Measurements from ENCODE around the gene ANP32E.
"Not testable (repeated sequence)": the region's sequence is repeated elsewhere in the genome, so short reads cannot be mapped to it uniquely, and the experiment has no call there.

The ANP32E gene

GRCh38 chr1:150213170-150214098 is 22.5 kb downstream of the ANP32E start:
- DNase-seq (ENCODE audit: low spot score) = peak; percentile 98

GRCh38 chr1:150212070-150212469 is 23.8 kb downstream of the ANP32E start:
- no peak for DNase-seq (ENCODE audit: low spot score)

- no peak for DNase-seq (ENCODE audit: low spot score)
Observed at GRCh38 chr1:150210706-150211105, 25.2 kb downstream of the ANP32E start.

GRCh38 chr1:150210091-150210490 is 25.8 kb downstream of the ANP32E start:
- DNase-seq (ENCODE audit: low spot score) = no peak

GRCh38 chr1:150208460-150208859 is 27.5 kb downstream of the ANP32E start:
- DNase-seq (ENCODE audit: low spot score) = not testable (repeated sequence)

- no peak for DNase-seq (ENCODE audit: low spot score)
Observed at GRCh38 chr1:150207281-150207971, 28.5 kb downstream of the ANP32E start.

- no peak for DNase-seq (ENCODE audit: low spot score)
Observed at GRCh38 chr1:150196417-150196816, 39.5 kb downstream of the ANP32E start.

- peak; percentile 22 for DNase-seq (ENCODE audit: low spot score)
Observed at GRCh38 chr1:150194381-150195031, 41.4 kb downstream of the ANP32E start.

GRCh38 chr1:150192012-150192411 is 43.9 kb downstream of the ANP32E start:
- DNase-seq (ENCODE audit: low spot score) = peak; percentile 65

- no peak for DNase-seq (ENCODE audit: low spot score)
Observed at GRCh38 chr1:150187560-150187931, 48.4 kb downstream of the ANP32E start.

GRCh38 chr1:150186789-150187559 is 48.9 kb downstream of the ANP32E start:
- DNase-seq (ENCODE audit: low spot score) = peak; percentile 53

GRCh38 chr1:150186438-150186788 is 49.5 kb downstream of the ANP32E start:
- not testable (repeated sequence) for DNase-seq (ENCODE audit: low spot score)

- DNase-seq (ENCODE audit: low spot score) = no peak
Observed at GRCh38 chr1:150185481-150185880, 50.4 kb downstream of the ANP32E start.

- no peak for DNase-seq (ENCODE audit: low spot score)
Observed at GRCh38 chr1:150183061-150183460, 52.9 kb downstream of the ANP32E start.

- no peak for DNase-seq (ENCODE audit: low spot score)
Observed at GRCh38 chr1:150182247-150182646, 53.7 kb downstream of the ANP32E start.

- DNase-seq (ENCODE audit: low spot score) = no peak
Observed at GRCh38 chr1:150180474-150180873, 55.4 kb downstream of the ANP32E start.

GRCh38 chr1:150179867-150180266 is 56.0 kb downstream of the ANP32E start:
- DNase-seq (ENCODE audit: low spot score) = no peak

GRCh38 chr1:150178548-150178947 is 57.4 kb downstream of the ANP32E start:
- DNase-seq (ENCODE audit: low spot score) = no peak

- DNase-seq (ENCODE audit: low spot score) = no peak
Observed at GRCh38 chr1:150176593-150176992, 59.3 kb downstream of the ANP32E start.

GRCh38 chr1:150173141-150173585 is 62.7 kb downstream of the ANP32E start:
- DNase-seq (ENCODE audit: low spot score) = no peak

- no peak for DNase-seq (ENCODE audit: low spot score)
Observed at GRCh38 chr1:150171801-150172200, 64.1 kb downstream of the ANP32E start.
